GM18505 (cell line): Measurements from ENCODE around the gene FBLN7.
"Not testable (repeated sequence)": the region's sequence is repeated elsewhere in the genome, so short reads cannot be mapped to it uniquely, and the experiment has no call there.

Experiments
- ATAC-seq: cut with Tn5 transposase; IDR thresholded peaks from one replicate; pipeline ENCODE4 v1.9.1; 2021; ENCODE audit not compliant: unreplicated experiment
- POLR2A ChIP-seq: IDR thresholded peaks from 4 replicates; pipeline ENCODE4 v1.6.1; 2011; ENCODE audit warnings: borderline replicate concordance; ENCODE audit not compliant: insufficient read depth, insufficient read length; ENCODE audit errors: extremely low read depth

FBLN7 gene

DNA sequence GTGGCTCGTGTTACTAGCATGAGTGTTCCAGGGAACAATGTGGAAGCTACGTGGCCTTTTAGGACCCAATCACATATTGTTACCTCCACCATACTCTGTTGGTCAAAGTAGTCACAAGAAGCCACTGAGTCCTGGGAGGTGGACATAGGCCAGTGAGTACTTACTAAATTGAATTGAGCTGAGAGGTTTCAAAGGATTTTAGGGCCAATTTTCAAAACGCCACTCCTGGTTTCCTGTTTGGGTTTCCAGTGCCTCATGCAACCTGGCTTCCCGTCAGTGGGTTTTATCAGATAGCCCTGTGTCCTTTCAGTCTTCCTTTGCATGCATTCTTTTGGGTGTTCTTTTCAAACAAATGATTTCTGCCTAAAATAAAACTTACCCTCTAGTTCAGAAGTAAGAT lies 56.3 kb downstream of the FBLN7 start:
- ATAC-seq = no peak

DNA sequence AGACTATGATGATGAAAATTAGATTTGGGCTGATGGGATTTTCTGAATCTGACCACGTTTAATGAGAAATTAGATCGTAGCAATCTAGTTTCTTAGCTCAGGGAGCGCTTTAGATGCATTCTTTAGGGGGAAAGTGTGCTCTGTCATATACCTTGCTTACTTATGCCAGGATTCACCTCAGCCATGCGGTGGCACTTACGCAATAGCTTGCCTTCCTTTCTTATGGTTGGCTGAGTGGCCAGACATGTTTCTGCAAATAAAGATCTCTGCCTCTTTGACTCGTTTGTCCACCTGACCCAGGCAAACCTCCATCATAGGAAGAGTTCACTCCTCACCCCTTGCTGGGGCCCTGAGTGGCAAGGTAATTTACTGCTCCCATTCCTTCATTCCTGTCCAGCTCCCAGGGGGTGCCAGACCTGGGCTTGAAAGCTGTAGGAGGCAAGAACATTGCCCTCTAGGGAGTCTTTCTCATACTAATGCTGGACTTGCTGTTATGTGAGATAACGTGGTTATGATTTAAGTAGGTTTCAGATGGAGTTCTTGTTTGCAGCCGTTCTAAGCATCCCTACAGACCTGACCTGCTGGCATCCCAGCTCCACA lies 57.1 kb downstream of the FBLN7 start:
- TF ChIP-seq POLR2A = no peak
- ATAC-seq = no peak

More for the DNA sequence above, 56.3 kb downstream of the FBLN7 start:
- TF ChIP-seq POLR2A = no peak

DNA sequence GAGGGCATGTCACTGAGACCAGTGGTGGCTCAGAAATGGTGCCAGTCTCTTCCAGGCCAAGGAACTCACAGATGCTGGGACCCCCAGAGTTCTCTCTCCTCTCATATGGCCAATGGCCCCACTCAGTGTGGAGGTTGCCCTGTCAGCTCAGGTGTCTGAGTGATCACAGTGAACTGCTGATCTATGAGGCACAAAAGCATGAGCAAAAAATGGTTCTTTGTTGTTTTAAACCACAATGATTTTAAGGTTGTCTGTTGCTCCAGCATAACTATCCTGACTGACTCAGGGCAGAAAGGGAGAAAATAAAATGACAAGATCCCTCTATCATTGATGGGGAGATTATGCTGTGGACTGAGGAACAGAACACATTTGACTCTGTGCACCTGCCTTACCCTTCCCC lies 57.8 kb downstream of the FBLN7 start:
- no peak for ATAC-seq

DNA sequence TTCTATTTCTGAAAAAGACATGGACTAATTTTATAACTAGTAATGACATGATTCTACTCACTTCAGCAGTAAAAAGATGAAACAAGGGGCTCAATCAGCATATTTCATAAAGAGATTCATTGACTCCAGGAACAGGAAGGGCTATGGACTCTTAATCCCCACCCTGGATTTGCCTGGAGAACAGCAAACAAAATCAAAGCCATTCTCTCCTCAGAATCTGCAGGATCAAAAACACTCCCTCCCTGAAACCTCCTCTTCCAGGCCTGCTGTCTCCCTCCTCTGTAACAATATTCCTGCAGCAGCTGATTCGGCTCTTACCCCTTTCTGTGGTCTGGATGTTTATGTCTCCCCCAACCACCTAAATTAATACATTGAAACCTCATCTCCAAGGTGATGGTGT lies 59.7 kb downstream of the FBLN7 start:
- TF ChIP-seq POLR2A = no peak
- ATAC-seq = no peak

More for the DNA sequence above, 57.8 kb downstream of the FBLN7 start:
- TF ChIP-seq POLR2A = no peak

DNA sequence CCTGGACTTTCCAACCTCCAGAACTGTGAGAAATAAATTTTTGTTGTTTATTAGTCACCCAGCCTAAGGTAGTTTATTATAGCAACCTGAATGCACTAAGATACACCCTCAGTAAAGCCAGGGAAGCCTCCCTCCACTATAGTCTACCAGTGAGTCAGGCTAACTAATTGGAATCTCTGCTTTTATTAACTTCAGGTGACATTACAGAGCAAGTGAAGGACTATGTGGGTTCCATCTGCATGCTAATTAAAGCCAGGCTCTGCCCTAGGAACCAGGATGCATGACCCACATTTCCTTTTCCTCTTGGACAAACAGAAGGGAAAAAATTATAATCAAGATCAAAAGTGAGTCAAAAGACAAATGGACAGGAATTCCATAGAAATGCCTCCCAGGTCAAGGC lies 60.6 kb downstream of the FBLN7 start:
- no peak for TF ChIP-seq POLR2A
- ATAC-seq = no peak

DNA sequence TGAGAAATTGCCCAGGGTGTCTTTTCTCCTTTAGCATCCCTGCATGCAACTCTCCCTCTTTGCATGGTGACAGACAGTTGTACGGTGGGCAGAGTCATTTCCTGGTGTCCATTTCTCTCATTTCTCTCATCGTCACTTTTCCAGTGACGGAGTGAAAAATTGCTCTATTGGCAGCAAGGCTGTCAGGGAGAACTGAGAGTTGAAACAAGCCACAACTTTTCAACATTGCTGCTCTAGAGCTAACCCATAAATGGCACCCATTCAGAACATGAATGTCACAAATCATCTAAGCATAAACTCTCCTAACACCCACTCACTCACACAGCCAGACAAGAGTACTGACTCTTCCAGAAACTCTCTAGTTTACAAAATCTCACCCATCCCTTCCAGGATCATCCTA lies 61.0 kb downstream of the FBLN7 start:
- no peak for ATAC-seq
- TF ChIP-seq POLR2A = no peak

DNA sequence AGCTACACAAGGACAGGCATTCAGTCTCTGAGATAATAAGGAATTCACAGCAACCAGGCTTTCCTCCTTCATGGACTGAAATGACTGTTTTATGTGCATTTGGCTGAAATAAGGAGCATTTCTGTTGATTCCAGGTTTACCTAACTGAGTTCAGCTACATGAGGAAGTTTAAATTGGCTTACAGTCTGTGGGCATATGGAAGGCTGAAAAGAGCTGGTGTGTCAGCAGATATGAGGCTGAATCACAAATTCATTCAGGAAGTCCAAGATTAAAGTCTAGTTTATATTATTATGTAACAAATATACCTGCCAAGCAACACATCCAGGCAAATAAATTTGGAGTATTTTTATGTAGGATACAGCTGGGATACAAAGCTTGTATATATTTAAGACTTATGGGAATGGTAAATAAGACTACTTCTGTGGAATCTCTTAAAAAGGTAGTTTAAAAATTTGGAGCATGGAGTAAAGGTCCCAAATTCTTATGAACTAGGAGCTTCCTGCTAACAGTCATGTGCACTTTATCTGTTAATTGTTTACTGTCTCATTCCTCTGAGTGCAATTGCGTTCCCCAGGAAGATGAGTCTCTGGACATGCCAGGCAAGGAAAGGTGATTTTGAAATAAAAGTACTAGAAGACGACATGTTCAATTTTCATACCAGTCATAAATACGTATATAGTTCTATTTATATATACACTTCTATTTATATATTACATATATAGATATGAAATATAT lies 63.7 kb downstream of the FBLN7 start:
- TF ChIP-seq POLR2A = no peak
- ATAC-seq = no peak

DNA sequence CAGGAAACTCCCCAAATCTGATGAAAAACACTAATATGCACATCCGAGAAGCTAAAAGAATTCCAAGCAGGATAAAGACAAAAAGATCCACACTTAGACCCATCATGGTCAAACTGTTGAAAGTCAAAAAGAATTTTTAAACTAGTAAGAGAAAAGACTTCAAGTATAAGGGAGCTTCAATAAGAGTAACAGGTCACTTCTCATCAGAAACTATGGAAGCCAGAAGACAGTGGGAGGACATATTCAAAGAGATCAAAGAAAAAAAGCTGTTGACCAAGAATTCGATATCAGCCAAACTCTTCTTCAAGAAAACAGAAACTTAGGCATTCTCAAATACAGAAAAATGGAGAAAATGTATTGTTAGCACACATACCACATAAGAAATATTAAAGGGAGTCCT lies 66.2 kb downstream of the FBLN7 start:
- no peak for TF ChIP-seq POLR2A
- no peak for ATAC-seq

DNA sequence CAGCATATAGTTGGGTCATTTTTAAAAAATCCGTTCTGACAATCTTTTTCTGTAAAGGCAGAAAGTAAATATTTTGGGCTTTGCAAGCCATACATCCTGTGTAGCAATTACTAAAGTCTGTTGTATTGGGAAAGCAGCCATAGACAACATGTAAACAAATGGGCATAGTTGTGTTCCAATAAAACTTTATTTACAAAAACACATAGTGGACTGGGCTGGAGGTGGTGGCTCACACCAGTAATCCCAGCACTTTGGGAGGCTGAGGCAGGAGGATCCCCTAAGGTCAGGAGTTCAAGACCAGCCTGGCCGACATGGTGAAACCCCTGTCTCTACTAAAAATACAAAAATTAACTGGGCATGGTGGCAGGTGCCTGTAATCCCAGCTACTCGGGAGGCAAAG lies 69.7 kb downstream of the FBLN7 start:
- ATAC-seq = not testable (repeated sequence)

DNA sequence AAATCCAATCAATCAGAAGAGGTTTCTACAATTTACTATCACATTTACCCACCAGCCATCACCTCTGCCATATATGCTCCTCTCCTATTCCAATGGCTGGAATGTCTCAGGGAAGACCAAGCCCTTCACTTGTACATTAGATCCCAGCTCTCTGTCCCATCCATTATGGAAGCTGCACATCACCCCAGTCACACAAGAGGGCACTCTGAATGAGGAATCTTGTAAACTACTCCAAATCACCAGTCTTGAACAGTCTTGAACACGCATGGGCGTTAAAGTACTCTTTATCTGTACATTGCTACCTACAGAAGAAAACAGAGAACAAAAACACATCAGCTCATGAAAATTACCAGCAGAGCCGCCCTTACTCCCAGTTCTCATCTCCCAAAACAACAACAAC lies 78.0 kb downstream of the FBLN7 start:
- no peak for ATAC-seq
- TF ChIP-seq POLR2A = no peak

DNA sequence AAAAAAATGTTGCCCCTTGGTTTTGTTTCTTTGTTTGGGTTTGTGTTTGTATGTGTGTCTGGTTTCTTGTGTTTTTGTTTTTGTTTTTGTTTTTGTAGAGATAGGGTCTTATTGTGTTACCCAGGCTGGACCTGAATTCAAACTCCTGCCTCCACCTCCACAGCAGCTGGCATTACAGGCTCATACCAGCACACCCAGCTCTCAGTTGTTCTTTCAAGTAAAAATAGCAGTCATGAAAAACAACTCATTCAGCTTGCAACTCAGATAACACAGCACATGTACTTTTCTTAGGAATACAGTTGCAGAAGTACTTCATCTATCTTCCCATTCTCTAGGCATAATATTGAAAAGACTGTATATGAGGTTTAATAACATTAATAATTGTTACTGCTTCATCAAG lies 79.7 kb downstream of the FBLN7 start:
- ATAC-seq = no peak
- TF ChIP-seq POLR2A = no peak

DNA sequence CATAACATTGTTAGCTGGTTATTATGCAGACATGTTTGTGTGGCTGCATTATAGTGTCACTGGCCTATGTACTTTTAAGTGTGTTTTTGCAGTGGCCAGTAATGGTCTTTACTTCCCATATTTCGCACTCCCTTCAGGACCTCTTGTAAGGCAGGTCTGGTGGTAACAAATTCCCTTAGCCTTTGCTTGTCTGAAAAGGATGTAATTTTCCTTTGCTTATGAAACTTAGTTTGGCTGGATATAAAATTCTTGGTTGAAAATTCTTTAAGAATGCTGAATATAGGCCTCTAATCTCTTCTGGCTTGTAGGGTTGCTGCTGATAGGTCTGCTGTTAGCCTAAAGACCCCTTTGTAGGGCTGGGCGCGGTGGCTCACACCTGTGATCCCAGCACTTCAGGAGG lies 82.0 kb downstream of the FBLN7 start:
- ATAC-seq = no peak
- no peak for TF ChIP-seq POLR2A

DNA sequence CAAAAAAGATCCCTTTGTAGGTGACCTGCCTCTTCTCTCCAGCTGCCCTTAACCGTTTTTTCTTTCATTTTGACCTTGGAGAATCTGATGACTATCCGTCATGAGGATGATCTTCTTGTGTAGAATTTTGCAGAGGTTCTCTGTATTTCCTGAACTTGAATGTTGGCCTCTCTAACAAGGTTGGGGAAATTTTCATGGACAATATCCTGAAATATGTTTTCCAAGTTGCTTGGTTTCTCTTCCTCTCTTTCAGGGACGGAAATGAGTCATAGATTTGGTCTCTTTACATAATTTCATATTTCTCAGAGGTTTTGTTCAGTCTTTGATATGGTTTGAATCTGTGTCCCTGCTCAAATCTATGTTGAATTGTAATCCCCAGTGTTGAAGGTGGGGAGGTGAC lies 82.6 kb downstream of the FBLN7 start:
- ATAC-seq = no peak
- TF ChIP-seq POLR2A = no peak

DNA sequence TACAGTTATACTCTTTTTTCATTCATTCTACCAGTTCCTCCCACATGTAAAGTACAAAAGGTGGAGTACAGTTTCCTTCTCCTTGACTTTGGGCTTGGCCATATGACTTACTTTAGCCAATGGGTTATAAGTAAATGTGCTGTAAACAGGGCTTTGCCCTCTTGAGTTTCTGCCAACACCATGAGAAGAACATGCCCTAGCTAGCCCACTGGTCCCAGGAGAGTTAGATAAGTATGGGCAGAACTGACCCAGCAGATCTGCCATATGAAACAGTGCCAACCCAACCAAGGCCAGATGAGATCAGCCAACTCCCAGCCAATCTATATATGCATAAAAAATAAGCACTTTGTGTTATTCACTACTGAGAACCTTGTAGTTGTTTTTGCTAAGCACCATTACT lies 91.2 kb downstream of the FBLN7 start:
- no peak for TF ChIP-seq POLR2A
- ATAC-seq = no peak

DNA sequence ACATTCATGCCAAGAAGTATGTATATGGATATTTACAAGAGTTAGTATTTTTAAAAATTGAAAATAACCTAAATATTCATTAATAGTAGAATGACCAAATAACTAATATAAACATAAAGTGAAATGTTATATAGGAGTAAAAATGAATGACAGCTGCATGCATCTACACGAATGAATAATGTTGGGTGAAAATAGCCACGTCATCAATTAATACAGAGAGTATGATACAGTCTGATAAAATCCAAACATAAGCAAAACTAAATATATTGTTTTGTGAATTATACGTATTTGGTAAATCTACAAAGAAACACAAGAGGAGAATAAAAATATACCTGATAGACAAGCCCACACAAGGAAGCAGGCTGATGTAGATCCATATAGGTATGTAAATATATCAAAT lies 92.2 kb downstream of the FBLN7 start:
- no peak for TF ChIP-seq POLR2A
- ATAC-seq = no peak
